NCI-H82 (cell line): ENCODE measurements around the gene KCTD16.

Experiments
- DNase-seq: peaks from one replicate; lab custom pipeline; 2025; lab: John Stamatoyannopoulos, UW

KCTD16 gene

DNA sequence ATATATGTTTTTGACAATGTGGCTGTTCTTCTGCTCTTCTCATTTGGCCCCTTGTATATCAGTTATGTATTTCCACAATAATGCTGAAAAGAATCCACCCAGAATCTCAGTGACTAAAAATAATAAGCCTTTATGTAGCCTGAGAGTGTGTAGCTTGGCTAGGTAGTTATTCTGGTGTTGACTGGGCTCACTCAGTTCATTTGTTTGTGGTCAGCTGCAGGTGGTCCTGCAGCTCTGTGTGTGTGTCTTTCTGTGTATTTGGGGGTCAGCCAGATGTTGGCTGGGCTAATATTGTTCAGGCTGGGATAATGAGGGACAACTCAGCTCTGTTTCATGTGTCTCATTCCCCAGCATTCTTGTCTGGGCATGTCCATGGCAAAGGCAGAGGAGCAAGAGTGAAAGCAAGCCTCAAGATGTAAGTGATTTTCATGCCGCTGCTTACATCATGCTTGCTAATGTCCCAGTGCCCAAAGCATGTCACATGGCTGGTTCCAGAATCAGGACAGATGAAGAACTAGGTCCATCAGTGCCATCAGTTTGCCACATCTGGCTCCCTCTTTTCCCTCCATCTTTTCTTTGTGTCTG, 162.8 kb downstream of the KCTD16 start:
- DNase-seq: no peak

- DNase-seq: no peak
Observed at GRCh38 chr5:144335561-144335960, 164.9 kb downstream of the KCTD16 start.

DNA sequence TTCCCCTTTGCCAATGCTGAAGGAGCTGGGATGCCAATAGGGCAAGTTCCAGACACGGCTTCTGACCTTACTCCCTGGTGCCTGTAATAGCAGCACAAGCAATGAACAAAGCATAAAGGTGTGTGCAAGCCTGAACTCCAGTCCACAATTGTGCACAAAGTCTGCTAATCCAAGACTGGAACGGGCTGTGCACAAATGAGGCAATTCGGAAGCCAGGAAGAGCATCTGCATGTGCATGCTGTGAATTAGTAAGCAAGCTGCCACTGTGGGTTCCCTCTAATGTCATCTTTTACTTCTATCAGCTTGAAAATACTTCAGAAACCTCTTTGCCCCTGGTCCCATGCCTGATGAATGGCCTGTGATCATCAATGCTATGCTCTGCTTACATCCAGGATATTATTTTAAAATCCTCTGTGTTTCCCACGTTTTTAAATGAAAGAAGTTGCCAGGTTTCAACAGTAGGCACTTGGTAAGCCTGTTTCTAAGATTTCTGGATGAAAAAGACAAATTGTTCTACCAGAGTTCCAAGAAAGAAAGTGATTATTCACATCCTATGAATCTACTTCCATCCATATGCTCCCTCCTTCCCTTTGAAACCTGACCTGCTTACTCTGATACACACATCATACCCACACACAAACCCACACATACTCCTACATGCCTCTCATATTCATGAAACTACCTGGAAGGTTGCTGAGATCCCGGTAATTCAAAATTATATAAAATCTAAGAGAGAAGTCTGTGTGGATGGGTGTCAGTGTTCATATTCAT, 165.7 kb downstream of the KCTD16 start:
- no peak for DNase-seq

DNA sequence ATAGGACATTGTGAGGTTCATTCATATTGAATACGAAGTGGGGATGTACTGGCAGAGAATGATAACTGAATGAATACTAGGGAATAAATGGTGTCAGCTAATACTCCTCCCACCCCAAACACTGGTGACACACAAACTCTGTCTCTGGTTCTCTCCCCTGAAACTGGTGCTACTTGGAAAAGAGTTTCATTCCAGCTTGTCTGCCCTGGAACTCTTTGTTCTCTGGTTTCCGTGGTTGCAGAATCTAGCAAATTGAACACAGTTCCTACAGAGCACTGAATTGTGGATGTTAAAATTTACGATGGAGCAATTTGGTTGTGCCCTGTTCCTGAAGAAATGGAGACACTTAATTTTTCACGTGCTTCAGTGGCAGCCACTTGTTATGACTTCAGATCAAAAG, 181.7 kb downstream of the KCTD16 start:
- no peak for DNase-seq

GRCh38 chr5:144352732-144353317, 182.2 kb downstream of the KCTD16 start:
- peak; percentile 28 for DNase-seq

DNA sequence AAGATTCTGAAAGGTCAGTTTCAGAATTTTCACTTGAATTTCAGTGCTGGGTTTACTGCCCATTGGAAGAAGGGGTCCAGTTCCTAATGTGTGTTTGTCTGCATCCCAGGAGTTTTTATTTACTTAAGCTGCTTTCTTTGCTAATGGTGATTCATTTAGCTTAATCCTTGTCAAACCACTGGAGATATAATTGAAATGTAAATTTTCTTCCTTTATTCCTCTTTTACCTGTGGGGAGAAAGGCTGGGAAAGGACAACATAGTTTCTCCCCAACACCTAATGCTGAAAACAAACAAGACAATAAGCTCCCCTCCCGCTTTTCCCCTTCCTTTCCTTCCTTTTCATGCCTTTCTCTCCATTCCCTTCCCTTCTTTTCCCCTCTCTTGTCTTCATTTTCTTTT, 185.8 kb downstream of the KCTD16 start:
- DNase-seq: no peak

DNA sequence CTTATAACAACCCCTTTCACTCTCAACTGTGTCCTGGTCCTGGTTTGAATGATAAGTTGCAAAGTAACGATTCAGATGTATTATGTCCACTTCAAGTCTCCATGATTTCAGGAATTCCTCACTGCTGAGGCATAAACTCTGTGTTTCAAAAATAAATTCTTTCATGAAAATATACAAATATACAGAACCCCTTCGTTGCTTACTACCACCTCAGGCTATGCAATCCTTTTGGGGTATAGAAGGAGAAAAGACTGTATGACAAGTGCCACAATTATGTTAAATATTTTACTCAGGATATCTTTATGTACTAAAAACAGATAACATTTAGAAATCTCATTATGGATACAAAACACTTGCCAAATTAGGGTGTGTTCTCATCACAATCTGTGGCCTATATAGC, 190.7 kb downstream of the KCTD16 start:
- no peak for DNase-seq

- no peak for DNase-seq
Observed at GRCh38 chr5:144365885-144366284, 195.2 kb downstream of the KCTD16 start.

DNA sequence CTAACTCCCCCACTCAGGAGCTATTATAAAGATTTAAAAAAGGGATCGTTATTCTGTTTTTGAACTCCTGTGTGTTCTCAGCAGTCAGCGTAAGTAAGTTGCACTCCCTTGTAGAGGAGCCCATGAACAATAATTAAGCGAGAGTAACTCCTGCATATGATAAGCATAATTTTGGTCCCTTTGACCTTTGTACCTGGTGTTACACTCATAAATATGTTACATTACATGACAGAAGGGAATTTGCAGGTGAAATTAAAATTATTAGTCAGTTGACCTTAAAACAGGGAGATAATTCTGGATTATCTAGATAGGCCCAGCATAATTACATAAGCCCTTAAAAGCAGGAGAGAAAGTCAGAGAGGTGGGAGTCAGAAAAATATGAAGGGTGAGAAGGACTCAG, 197.3 kb downstream of the KCTD16 start:
- no peak for DNase-seq

DNA sequence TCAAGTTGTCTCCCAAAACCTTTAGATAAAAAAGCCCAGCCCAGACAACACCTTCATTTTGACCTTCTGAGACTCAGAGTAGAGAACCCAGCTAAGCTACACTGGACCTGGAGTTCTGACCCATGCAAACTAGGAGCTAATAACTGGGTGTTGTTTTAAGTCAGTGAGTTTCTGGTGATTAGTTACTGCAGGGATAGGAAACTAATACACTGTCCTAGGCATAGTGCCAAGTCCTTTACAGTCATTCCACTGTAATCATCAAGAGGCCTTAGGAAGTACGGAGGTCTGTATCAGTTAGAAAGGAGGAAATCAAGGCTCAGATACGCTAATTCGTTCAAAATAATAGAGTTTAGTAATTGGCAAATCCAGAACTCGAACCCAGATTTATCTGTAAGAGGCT, 197.9 kb downstream of the KCTD16 start:
- DNase-seq: peak; percentile 56

DNA sequence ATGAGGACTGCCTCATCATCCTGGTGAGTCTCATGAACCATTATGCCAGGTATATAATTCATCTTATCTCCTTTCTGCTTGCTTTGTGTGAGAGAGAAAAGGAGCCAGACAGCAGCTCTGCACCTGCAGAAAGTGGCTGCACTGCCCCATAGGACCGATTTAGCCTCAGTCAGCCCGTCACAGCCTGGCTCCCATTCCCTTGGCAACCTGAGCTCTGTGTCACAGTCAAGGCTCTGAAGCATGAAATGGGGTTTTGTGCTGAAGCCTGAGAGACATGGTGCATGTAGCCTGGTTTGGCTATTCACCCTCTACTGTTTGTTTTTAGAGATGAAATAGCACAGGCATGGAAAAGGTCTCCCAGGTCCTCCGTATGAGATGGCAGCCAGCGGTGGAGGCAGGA, 198.3 kb downstream of the KCTD16 start:
- no peak for DNase-seq

DNA sequence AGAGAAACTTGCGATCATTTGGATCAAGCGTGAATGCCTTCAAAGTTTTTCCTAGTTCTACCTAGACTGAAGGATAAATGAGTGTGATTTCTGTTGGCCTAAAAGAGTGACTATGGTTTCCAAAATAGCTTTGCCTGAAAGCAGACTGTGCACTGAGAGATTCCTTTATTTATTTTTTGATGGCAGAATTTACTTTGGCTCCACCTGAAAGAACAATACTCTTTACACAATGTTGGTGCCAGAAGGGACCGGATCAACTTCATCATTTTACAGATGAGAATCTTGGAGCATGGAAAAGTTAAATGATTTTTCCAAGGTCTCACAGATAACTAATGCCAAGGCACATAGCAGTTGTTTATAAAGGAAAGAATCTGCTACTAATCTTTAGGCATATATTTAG, 199.6 kb downstream of the KCTD16 start:
- no peak for DNase-seq

DNA sequence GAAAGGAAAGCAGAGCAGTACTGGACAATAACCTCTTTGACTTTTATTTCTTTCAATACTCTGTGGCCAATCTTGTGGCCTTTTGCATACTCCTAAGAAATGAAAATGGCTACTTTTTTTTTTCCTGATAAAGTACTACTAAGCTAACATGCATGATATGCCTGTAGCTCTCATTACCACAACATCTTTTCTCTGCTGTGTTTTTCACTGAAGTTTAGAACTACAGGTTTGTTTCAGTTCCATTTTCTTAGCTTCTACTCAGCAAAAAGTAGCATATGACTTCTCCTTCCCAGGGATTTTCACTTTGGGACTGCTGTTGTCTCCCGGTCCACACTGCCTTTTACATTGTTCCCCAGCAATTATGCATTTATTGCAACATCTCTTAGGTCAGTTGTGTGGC, 204.0 kb downstream of the KCTD16 start:
- DNase-seq: no peak

- DNase-seq: no peak
Observed at GRCh38 chr5:144377207-144377606, 206.5 kb downstream of the KCTD16 start.

DNA sequence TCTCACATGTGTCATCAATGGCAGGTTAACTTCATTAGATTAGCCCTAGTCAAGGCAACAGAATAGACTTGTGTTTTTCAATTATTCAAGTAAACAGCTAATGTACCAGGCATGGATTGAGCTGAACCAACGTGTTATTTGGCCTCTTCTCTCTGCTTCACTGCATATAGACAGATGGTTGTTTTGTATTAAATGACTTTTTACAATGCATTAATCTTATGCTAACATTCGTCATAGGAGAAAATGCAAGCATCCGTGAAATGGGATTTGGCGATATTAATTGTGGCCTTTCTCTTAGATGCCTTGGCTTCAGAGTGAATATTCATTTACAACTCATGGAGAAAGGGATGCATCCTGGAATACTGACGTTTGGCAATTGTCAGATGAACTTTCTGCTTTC, 208.0 kb downstream of the KCTD16 start:
- DNase-seq: peak; percentile 29

- no peak for DNase-seq
Observed at GRCh38 chr5:144385597-144385996, 214.9 kb downstream of the KCTD16 start.

DNA sequence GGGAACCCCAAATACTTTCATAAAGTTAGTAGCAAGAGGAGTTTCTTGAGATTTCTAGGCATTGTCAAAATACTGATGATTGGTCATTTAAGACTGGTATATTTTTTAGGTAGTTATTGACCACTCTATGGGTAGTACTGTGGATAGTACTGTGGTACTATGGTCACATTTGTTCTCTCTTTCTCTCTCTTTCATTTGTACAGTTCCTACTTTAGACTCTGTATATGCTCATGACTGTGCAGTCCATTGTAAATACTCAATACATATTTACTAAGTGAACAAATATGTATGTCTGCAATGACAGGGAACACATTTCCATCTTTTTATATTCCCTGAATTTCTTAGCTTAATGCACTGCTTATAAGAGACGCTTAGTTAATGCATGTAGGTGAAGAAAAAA, 215.6 kb downstream of the KCTD16 start:
- DNase-seq: no peak

- DNase-seq: no peak
Observed at GRCh38 chr5:144390133-144390532, 219.5 kb downstream of the KCTD16 start.

DNA sequence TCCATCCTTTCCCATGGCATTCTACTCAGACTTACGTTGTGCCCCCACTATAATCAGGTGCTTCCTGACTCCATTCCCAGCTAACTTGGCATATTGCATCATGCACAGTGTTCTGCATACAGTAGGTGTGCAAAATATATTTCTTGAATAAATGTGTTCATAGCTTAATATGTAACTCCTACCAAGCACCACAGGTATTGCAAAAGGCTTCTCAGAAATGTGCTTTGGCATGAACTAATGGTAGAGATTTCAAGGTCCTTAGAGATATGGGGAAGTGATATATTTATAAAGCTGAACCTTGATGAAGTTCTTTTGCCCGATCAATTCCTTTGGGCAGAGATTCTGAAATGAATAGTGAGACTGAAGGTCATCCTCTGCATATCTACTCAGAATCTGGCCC, 220.4 kb downstream of the KCTD16 start:
- DNase-seq: no peak

- no peak for DNase-seq
Observed at GRCh38 chr5:144393641-144394435, 223.2 kb downstream of the KCTD16 start.

DNA sequence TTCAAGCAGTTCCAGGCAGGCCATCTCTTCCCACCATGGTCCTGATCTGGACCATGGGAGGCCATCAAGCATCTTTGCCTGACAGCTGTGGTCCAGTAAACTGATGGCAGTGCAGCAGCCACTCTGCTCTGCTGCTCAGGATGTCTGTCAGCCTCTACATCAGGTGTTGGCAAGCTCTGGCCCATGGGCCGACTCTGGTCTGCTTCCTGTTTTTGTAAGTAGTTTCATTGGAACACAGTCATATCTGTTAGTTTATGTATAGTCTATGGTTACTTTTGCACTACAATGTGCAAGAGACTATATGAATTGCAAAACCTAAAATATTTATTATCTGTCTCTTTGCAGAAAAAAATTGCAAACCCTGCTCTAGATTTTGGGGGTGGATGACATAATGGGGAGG, 225.0 kb downstream of the KCTD16 start:
- DNase-seq: no peak

- peak; percentile 74 for DNase-seq
Observed at GRCh38 chr5:144403058-144403457, 232.4 kb downstream of the KCTD16 start.
